GM18520 (cell line): ENCODE measurements around the gene MTCH2.
A peak's percentile ranks its signal among the peaks of the same experiment; 100 is the strongest.

Source experiments
- ATAC-seq: cut with Tn5 transposase; IDR thresholded peaks from one replicate; pipeline ENCODE4 v1.9.1; 2021; ENCODE audit not compliant: unreplicated experiment

MTCH2 gene

GRCh38 chr11:47591764-47592163 lies 50.6 kb downstream of the MTCH2 start:
- ATAC-seq = no peak

GRCh38 chr11:47589977-47590861 lies 52.1 kb downstream of the MTCH2 start:
- no peak for ATAC-seq

- ATAC-seq = no peak
Measured at GRCh38 chr11:47589584-47589976, 52.8 kb downstream of the MTCH2 start.

- ATAC-seq = no peak
Measured at GRCh38 chr11:47589118-47589517, 53.2 kb downstream of the MTCH2 start.

GRCh38 chr11:47587723-47588326 lies 54.5 kb downstream of the MTCH2 start:
- ATAC-seq = no peak

- no peak for ATAC-seq
Measured at GRCh38 chr11:47587039-47587716, 55.2 kb downstream of the MTCH2 start.

GRCh38 chr11:47586098-47586855 lies 56.1 kb downstream of the MTCH2 start, which contains the start of gene FAM180B:
FAM180B (plus strand) TSS chr11:47586678; CDS start chr11:47586769, 91 bp downstream.
- no peak for ATAC-seq

GRCh38 chr11:47583844-47584243 lies 58.5 kb downstream of the MTCH2 start:
- no peak for ATAC-seq

GRCh38 chr11:47578524-47579494 lies 63.5 kb downstream of the MTCH2 start, which contains the start of the genes KBTBD4 and NDUFS3:
KBTBD4 (minus strand) TSS chr11:47578970; CDS start chr11:47578951, 19 bp downstream.
NDUFS3 (plus strand) TSS chr11:47579074; CDS start chr11:47579092, 18 bp downstream.
- peak; percentile 93 for ATAC-seq

GRCh38 chr11:47577460-47578041 lies 64.8 kb downstream of the MTCH2 start:
- no peak for ATAC-seq

- no peak for ATAC-seq
Measured at GRCh38 chr11:47573321-47573720, 69.0 kb downstream of the MTCH2 start.

GRCh38 chr11:47572715-47573255 lies 69.6 kb downstream of the MTCH2 start:
- no peak for ATAC-seq

- no peak for ATAC-seq
Measured at GRCh38 chr11:47571895-47572294, 70.5 kb downstream of the MTCH2 start.

- ATAC-seq = no peak
Measured at GRCh38 chr11:47571357-47571729, 71.0 kb downstream of the MTCH2 start.

GRCh38 chr11:47570651-47571356 lies 71.6 kb downstream of the MTCH2 start:
- no peak for ATAC-seq

- ATAC-seq = no peak
Measured at GRCh38 chr11:47569646-47570045, 72.7 kb downstream of the MTCH2 start.
